ENCODE results near the gene RBL2. TPM values are rescaled to one million over a fixed set of nuclear protein-coding genes. Genes with fewer than 3 reads are reported as not detected.
"Not testable (repeated sequence)": the region's sequence is repeated elsewhere in the genome, so short reads cannot be mapped to it uniquely, and the experiment has no call there.

The RBL2 gene
- total and polyA plus RNA-seq, 2 of the 13 experiments (the other 11 are each of a cell fraction or from before 2014, with no cell fraction given) = 41.2 to 60.9 TPM

DNA sequence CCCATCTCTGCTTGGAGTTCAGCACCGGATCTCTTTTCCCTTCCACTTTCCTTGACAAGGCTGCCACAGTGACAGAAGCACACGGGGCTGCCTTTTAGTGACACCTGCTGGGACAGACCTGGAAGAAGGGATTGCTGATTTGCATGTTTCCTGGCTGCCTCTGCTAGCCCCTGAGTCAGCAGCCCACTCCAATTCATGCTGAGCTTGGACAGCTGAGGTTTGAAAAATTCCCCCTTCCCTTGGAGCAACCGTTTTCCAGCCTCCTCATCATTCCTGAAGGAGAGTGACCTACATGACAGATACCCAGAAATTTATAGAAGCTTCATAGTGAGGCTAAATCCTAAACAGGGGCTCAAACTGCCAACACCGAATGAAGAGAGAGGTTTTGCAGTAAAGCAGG is 18.8 kb upstream of the RBL2 start (continued):
- TF ChIP-seq, protein P1, sequence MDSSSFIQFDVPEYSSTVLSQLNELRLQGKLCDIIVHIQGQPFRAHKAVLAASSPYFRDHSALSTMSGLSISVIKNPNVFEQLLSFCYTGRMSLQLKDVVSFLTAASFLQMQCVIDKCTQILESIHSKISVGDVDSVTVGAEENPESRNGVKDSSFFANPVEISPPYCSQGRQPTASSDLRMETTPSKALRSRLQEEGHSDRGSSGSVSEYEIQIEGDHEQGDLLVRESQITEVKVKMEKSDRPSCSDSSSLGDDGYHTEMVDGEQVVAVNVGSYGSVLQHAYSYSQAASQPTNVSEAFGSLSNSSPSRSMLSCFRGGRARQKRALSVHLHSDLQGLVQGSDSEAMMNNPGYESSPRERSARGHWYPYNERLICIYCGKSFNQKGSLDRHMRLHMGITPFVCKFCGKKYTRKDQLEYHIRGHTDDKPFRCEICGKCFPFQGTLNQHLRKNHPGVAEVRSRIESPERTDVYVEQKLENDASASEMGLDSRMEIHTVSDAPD (CRISPR knock-in tag; IDR thresholded peaks at IDR 0.05) = no peak

DNA sequence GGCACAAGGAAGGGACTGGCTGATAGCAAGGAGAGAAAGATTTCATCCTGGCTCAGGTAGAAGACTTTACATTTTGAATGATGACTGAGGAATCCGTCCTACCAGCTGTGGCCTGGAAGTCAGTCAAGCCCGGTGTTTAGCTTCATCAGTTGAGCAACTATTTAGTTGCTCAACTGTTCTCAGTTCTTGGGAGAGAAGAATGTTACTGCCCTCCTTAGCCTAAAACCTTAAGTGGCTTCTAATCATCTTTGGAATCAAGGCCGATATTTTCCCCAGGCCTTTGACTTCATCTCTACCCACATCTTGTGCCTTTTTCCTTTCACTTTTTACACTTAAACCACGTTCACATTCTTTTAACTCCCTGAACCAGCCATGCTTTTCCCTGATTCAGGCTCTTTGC is 17.3 kb upstream of the RBL2 start:
- H3K4me3 ChIP-seq (replicated peaks in 1 of 3; ENCODE audit: insufficient read depth in 1 of 3, low read depth in 2 of 3, low read length in 3 of 3) = no peak overlapping the region
- DNase-seq (ENCODE audit: low spot score) (no peak), FAIRE-seq (no peak), ATAC-seq (peak; percentile 19; the same call in 2 of the 3 replicates)
- no peaks in the 10 kb centered on the region for H4K20me1 ChIP-seq (ENCODE audit: insufficient read depth, low read length)
- peak overlapping the region; percentile 76 for H2AFZ ChIP-seq (ENCODE audit: low read length)
- H3K4me2 ChIP-seq (ENCODE audit: low read depth, low read length) = peak overlapping the region; percentile 34
- TF ChIP-seq ZNF3 (CRISPR knock-in tag; IDR thresholded peaks at IDR 0.05) (0 out of 2 replicates have a peak, but pooled peaks have one; percentile 30), KDM3A (CRISPR knock-in tag; IDR thresholded peaks at IDR 0.05; ENCODE audit: low read depth) (no peak), CEBPB (IDR thresholded peaks at IDR 0.05; ENCODE audit: borderline replicate concordance, low read depth, low read length) (peak; percentile 70)
- peaks cover 3 to 22% of the 10 kb centered on the region in 2 experiments; a peak in 3 of 5 replicates for H3K27me3 ChIP-seq (ENCODE audit: control insufficient read depth in 1 of 2, insufficient read depth in 2 of 2, low read length in 2 of 2)
- BruUV-seq (replicated peaks) = no TSS peak
- H3K9ac ChIP-seq (ENCODE audit: insufficient read depth, low read depth, low read length) = no peak overlapping the region
- WGBS (ENCODE audit: low lambda C conversion rate) = 5% methylated on average over 4 of the region's 4 CpGs
- no peak overlapping the region for H3K27ac ChIP-seq (ENCODE audit: extremely low read length, insufficient read depth, low read length)
- in situ Hi-C loops (cut with HindIII; ENCODE audit: extremely low pct_ligation_motif_present, low pct_unique_long_range_greater_than_20kb) (no loop called here), intact Hi-C loops (cut with micrococcal nuclease; ENCODE audit: unreplicated experiment) (no loop called here)
- POLR2A ChIA-PET = no interaction called here
- H3K36me3 ChIP-seq (replicated peaks in 1 of 2; ENCODE audit: control insufficient read depth in 1 of 2, insufficient read depth in 2 of 2, low read length in 2 of 2) = no peaks in the 10 kb centered on the region
- no peaks in the 10 kb centered on the region for H3K4me1 ChIP-seq (ENCODE audit: insufficient read depth, low read length)
- no peaks in the 10 kb centered on the region for H3K79me2 ChIP-seq (ENCODE audit: insufficient read depth, low read length)
- peaks cover 9% of the 10 kb centered on the region for H3K9me3 ChIP-seq (ENCODE audit: low read length)
- CTCF ChIA-PET (ENCODE audit: low intra/inter-chr PET ratio, low total read pairs) = no interaction called here

DNA sequence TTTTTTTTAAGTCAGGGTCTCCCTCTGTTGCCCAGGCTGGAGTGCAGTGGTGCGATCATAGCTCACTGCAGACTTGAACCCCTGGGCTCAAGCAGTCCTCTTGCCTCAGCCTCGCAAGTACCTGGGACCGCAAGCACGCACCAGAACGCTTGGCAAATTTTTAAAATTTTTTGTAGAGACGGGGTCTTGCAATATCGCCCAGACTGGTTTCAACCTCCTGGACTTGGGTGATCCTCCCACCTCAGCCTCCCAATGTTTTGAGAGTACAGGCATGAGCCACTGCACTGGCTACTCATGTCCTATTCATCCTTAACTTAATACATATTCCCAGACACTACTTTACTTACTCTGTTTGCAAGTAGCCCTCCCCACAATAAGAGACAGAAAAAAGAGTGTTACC is 16.3 kb upstream of the RBL2 start:
- Histone ChIP-seq H3K4me2 (ENCODE audit: low read depth, low read length) (no peak overlapping the region), H3K4me3 (replicated peaks in 1 of 3; ENCODE audit: insufficient read depth in 1 of 3, low read depth in 2 of 3, low read length in 3 of 3) (no peak overlapping the region), H3K36me3 (replicated peaks in 1 of 2; ENCODE audit: control insufficient read depth in 1 of 2, insufficient read depth in 2 of 2, low read length in 2 of 2) (no peaks in the 10 kb centered on the region), H3K79me2 (ENCODE audit: insufficient read depth, low read length) (no peaks in the 10 kb centered on the region), H3K4me1 (ENCODE audit: insufficient read depth, low read length) (no peaks in the 10 kb centered on the region), H3K9ac (ENCODE audit: insufficient read depth, low read depth, low read length) (no peak overlapping the region), H2AFZ (ENCODE audit: low read length) (no peak overlapping the region), H3K27me3 (ENCODE audit: control insufficient read depth in 1 of 2, insufficient read depth in 2 of 2, low read length in 2 of 2) (peaks cover 3 to 22% of the 10 kb centered on the region in 2 experiments; a peak in 3 of 5 replicates), H4K20me1 (ENCODE audit: insufficient read depth, low read length) (no peaks in the 10 kb centered on the region), H3K27ac (ENCODE audit: extremely low read length, insufficient read depth, low read length) (no peak overlapping the region), H3K9me3 (ENCODE audit: low read length) (peaks cover 11% of the 10 kb centered on the region)
- intact Hi-C loops (cut with micrococcal nuclease; ENCODE audit: unreplicated experiment) (no loop called here), in situ Hi-C loops (cut with HindIII; ENCODE audit: extremely low pct_ligation_motif_present, low pct_unique_long_range_greater_than_20kb) (no loop called here)
- DNase-seq (ENCODE audit: low spot score) (no peak), FAIRE-seq (no peak), ATAC-seq (no peak)
- no peak for TF ChIP-seq HMGA1 (CRISPR knock-in tag; conservative IDR thresholded peaks at IDR 0.05)
- TF ChIP-seq RBFOX2 (IDR thresholded peaks at IDR 0.05; ENCODE audit: low read depth, low read length) = no peak
- TF ChIP-seq, protein P2, sequence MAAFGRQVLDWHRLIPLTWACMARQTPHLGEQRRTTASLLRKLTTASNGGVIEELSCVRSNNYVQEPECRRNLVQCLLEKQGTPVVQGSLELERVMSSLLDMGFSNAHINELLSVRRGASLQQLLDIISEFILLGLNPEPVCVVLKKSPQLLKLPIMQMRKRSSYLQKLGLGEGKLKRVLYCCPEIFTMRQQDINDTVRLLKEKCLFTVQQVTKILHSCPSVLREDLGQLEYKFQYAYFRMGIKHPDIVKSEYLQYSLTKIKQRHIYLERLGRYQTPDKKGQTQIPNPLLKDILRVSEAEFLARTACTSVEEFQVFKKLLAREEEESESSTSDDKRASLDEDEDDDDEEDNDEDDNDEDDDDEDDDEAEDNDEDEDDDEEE (CRISPR knock-in tag; IDR thresholded peaks at IDR 0.05) = no peak
- TF ChIP-seq ZNF629 (CRISPR knock-in tag; conservative IDR thresholded peaks at IDR 0.05) = no peak
- no peak for TF ChIP-seq ZNF34 (CRISPR knock-in tag; IDR thresholded peaks at IDR 0.05; ENCODE audit: borderline replicate concordance)
- ChIA-PET POLR2A (no interaction called here), CTCF (ENCODE audit: low intra/inter-chr PET ratio, low total read pairs) (no interaction called here)
- no TSS peak for BruUV-seq (replicated peaks)
- WGBS (ENCODE audit: low lambda C conversion rate) = 85% methylated on average over 7 of the region's 7 CpGs

DNA sequence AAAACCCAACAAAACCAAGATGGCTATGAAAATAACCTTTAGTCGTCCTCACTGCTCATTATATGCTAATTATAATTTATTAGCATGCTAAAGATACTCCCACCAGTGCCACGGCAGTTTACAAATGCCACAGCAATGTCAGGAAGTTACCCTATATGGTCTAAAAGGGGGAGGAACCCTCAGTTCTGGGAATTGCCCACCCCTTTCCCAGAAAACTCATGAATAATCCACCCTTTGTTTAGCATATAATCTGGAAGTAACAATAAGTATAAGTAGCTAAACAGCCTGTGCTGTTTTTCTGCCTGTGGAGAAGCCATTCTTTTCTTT is 14.9 kb upstream of the RBL2 start:
- DNase-seq (ENCODE audit: low spot score); BruUV-seq (replicated peaks); ATAC-seq; H3K4me1 ChIP-seq (ENCODE audit: insufficient read depth, low read length); H3K36me3 ChIP-seq (replicated peaks in 1 of 2; ENCODE audit: control insufficient read depth in 1 of 2, insufficient read depth in 2 of 2, low read length in 2 of 2); H3K9ac ChIP-seq (ENCODE audit: insufficient read depth, low read depth, low read length); FAIRE-seq; H4K20me1 ChIP-seq (ENCODE audit: insufficient read depth, low read length); H3K4me2 ChIP-seq (ENCODE audit: low read depth, low read length); H3K79me2 ChIP-seq (ENCODE audit: insufficient read depth, low read length); POLR2A ChIA-PET; H3K4me3 ChIP-seq (replicated peaks in 1 of 3; ENCODE audit: insufficient read depth in 1 of 3, low read depth in 2 of 3, low read length in 3 of 3); intact Hi-C loops (cut with micrococcal nuclease; ENCODE audit: unreplicated experiment); H2AFZ ChIP-seq (ENCODE audit: low read length); CTCF ChIA-PET (ENCODE audit: low intra/inter-chr PET ratio, low total read pairs); H3K27ac ChIP-seq (ENCODE audit: extremely low read length, insufficient read depth, low read length); in situ Hi-C loops (cut with HindIII; ENCODE audit: extremely low pct_ligation_motif_present, low pct_unique_long_range_greater_than_20kb): not testable (repeated sequence)
- peaks cover 23% of the 10 kb centered on the region for H3K9me3 ChIP-seq (ENCODE audit: low read length)
- H3K27me3 ChIP-seq (ENCODE audit: control insufficient read depth in 1 of 2, insufficient read depth in 2 of 2, low read length in 2 of 2) = peaks cover 3 to 22% of the 10 kb centered on the region in 2 experiments; a peak in 3 of 5 replicates
- WGBS (ENCODE audit: low lambda C conversion rate) = 17% methylated on average over 2 of the region's 2 CpGs

Measured in HepG2 (cell line).